ENCODE results near the gene BAZ1B. TPM values are rescaled to one million over a fixed set of nuclear protein-coding genes. Genes with fewer than 3 reads are reported as not detected.

The BAZ1B gene
- total and polyA plus RNA-seq, 4 donors = 8.6 to 31.3 (median 21.5) TPM

GRCh38 chr7:73442903-73443500 is 79.1 kb downstream of the BAZ1B start:
- no peak overlapping the region for H3K27ac ChIP-seq (ENCODE audit: low read depth in 1 of 2, low read length in 2 of 2)
- no peak overlapping the region for H3K4me3 ChIP-seq (ENCODE audit: low read depth in 1 of 3, low read length in 3 of 3)
- peaks cover 23 to 76% (median 54%) of the 10 kb centered on the region in 4 donors for H3K36me3 ChIP-seq (ENCODE audit: control insufficient read depth in 4 of 4, insufficient read depth in 3 of 4, low read depth in 1 of 4, low read length in 3 of 4)
- no peak for TF ChIP-seq GABPA (IDR thresholded peaks at IDR 0.05 in 1 of 2, conservative IDR thresholded peaks at IDR 0.05 in 1 of 2)
- TF ChIP-seq NR2F2 (IDR thresholded peaks at IDR 0.05) = no peak
- TF ChIP-seq TAF1 (conservative IDR thresholded peaks at IDR 0.05) = no peak
- no peak for TF ChIP-seq HNF4G (IDR thresholded peaks at IDR 0.05)
- no peak for TF ChIP-seq REST (IDR thresholded peaks at IDR 0.05)
- no peak for TF ChIP-seq YY1 (IDR thresholded peaks at IDR 0.05)
- no peak for TF ChIP-seq FOXA2 (IDR thresholded peaks at IDR 0.05)
- TF ChIP-seq RXRA (IDR thresholded peaks at IDR 0.05) = no peak
- no peak overlapping the region for H3K9ac ChIP-seq (ENCODE audit: low read depth in 1 of 2, low read length in 2 of 2)
- no peak for DNase-seq (ENCODE audit: low spot score)
- WGBS = 93% methylated on average over 11 of the region's 11 CpGs
- H3K9me3 ChIP-seq (ENCODE audit: control insufficient read depth in 4 of 4, low read length in 3 of 4) = no peaks in the 10 kb centered on the region
- no peaks in the 10 kb centered on the region for H3K4me1 ChIP-seq (ENCODE audit: control insufficient read depth in 4 of 4, insufficient read depth in 4 of 4, low read length in 3 of 4)
- H3K27me3 ChIP-seq (ENCODE audit: control insufficient read depth in 4 of 4, insufficient read depth in 4 of 4, low read length in 3 of 4) = no peaks in the 10 kb centered on the region

- no peak for DNase-seq (ENCODE audit: low spot score)
- peaks cover 23 to 70% (median 51%) of the 10 kb centered on the region in 4 donors for H3K36me3 ChIP-seq (ENCODE audit: control insufficient read depth in 4 of 4, insufficient read depth in 3 of 4, low read depth in 1 of 4, low read length in 3 of 4)
- no peaks in the 10 kb centered on the region for H3K27me3 ChIP-seq (ENCODE audit: control insufficient read depth in 4 of 4, insufficient read depth in 4 of 4, low read length in 3 of 4)
- no peak overlapping the region for H3K9ac ChIP-seq (ENCODE audit: low read depth in 1 of 2, low read length in 2 of 2)
- TF ChIP-seq EGR1 (IDR thresholded peaks at IDR 0.05; ENCODE audit: low read depth in 2 of 2) (no peak), FOXA1 (IDR thresholded peaks at IDR 0.05) (no peak), MAX (IDR thresholded peaks at IDR 0.05) (no peak), GABPA (IDR thresholded peaks at IDR 0.05 in 1 of 2, conservative IDR thresholded peaks at IDR 0.05 in 1 of 2) (no peak), YY1 (IDR thresholded peaks at IDR 0.05) (no peak), REST (IDR thresholded peaks at IDR 0.05) (no peak), RXRA (IDR thresholded peaks at IDR 0.05) (no peak), NR2F2 (IDR thresholded peaks at IDR 0.05) (no peak), HNF4G (IDR thresholded peaks at IDR 0.05) (no peak), ATF3 (IDR thresholded peaks at IDR 0.05) (no peak), JUND (IDR thresholded peaks at IDR 0.05) (no peak), SP1 (IDR thresholded peaks at IDR 0.05) (no peak), TAF1 (conservative IDR thresholded peaks at IDR 0.05) (no peak), HNF4A (conservative IDR thresholded peaks at IDR 0.05) (no peak)
- H3K27ac ChIP-seq (ENCODE audit: low read depth in 1 of 2, low read length in 2 of 2) = no peak overlapping the region
- no peaks in the 10 kb centered on the region for H3K4me1 ChIP-seq (ENCODE audit: control insufficient read depth in 4 of 4, insufficient read depth in 4 of 4, low read length in 3 of 4)
- H3K9me3 ChIP-seq (ENCODE audit: control insufficient read depth in 4 of 4, low read length in 3 of 4) = no peaks in the 10 kb centered on the region
- H3K4me3 ChIP-seq (ENCODE audit: low read depth in 1 of 3, low read length in 3 of 3) = no peak overlapping the region
- WGBS = 95% methylated on average over 13 of the region's 13 CpGs
Observed at GRCh38 chr7:73442222-73442902, 79.7 kb downstream of the BAZ1B start.

Data from liver (tissue), 9 donors.